Cardiac fibroblast (primary cell): Measurements from ENCODE around the gene NMNAT1.
"Not testable (repeated sequence)": the region's sequence is repeated elsewhere in the genome, so short reads cannot be mapped to it uniquely, and the experiment has no call there.

Experiments
- DNase-seq, 2 donors: peaks; one replicate each; pipeline versions ENCODE4 v3.0.0 to v3.0.0-alpha.2; 2010; ENCODE audit warnings: low read depth in 2 of 2
- H3K4me3 ChIP-seq, 2 donors: replicated peaks in 1 of 2; 1 replicate in 1 of 2; 2 replicates in 1 of 2; pipeline ENCODE4 v1.5.1; 2011; ENCODE audit warnings: low read depth in 2 of 2, low read length in 2 of 2, mild to moderate bottlenecking in 2 of 2, moderate library complexity in 1 of 2
- TF ChIP-seq, protein P1 (sequence below): IDR thresholded peaks from one replicate; pipeline ENCODE4 v1.5.1; 2011; ENCODE audit warnings: low read depth, mild to moderate bottlenecking, low read length, inconsistent platforms

Gene NMNAT1

DNA sequence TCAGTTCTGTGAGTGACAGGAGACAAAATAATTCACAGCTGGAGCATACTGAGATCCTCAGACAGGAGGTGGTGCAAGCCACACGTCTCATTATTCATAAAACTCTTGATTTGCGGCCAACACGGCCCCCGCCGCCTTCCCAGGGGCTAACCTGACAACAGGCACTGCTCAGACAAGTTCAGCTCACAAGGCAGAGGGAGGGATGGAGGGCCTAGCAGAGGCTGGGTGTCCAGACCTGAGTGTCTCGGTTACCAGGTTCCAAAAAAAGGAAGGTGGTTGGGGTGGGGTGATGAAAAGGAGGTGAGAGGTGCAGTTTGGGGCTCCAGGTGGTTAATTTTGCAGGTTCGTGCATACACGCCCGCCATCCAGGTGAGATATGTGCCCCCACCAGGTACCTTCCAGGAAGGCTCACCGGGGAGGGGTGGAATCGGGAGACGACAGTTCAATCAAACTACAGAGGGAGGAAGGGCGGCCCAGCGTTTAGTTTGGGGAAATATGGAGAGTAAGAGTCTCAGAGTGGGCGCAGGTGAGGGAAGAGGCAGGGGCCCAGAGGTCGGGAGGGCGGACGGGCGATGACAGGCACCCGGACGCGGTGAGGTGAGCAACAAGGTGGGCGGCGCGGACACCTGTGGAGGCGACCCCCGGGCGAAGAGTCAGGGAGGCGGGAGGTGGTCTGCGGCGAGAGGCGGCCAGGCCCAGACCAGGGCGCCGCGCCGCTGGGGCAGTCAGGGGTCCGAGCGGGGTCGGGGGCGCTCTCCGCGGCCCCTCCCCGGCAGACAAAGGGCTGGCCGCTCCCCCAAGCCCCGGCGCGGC lies 33.8 kb upstream of the NMNAT1 start:
- TF ChIP-seq, protein P1, sequence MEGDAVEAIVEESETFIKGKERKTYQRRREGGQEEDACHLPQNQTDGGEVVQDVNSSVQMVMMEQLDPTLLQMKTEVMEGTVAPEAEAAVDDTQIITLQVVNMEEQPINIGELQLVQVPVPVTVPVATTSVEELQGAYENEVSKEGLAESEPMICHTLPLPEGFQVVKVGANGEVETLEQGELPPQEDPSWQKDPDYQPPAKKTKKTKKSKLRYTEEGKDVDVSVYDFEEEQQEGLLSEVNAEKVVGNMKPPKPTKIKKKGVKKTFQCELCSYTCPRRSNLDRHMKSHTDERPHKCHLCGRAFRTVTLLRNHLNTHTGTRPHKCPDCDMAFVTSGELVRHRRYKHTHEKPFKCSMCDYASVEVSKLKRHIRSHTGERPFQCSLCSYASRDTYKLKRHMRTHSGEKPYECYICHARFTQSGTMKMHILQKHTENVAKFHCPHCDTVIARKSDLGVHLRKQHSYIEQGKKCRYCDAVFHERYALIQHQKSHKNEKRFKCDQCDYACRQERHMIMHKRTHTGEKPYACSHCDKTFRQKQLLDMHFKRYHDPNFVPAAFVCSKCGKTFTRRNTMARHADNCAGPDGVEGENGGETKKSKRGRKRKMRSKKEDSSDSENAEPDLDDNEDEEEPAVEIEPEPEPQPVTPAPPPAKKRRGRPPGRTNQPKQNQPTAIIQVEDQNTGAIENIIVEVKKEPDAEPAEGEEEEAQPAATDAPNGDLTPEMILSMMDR = no peak
- DNase-seq = peak in 1 of 2 donors; percentile 22
- H3K4me3 ChIP-seq = peak overlapping the region; percentile 66 to 88

DNA sequence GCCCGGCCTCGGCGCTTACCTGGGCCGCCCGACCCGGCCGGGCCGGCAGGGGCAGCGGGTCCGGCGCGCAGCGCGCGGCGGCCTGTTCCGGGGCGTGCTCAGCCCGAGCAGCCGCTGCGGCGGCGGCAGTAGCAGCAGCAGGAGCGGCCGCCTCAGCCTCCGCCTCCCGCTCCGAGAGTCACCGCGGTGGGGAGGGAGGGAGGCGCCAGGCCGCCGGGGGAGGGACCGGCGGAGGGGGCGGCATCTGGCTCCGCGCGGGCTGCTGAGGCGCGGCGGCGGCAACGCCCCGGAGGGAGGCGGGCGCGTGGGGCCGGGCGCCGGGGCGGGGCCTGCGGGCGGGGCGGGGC lies 33.2 kb upstream of the NMNAT1 start, which contains the start of gene CTNNBIP1:
CTNNBIP1 (minus strand) TSS at position 194 of the 347 bp plus-strand sequence. CDS start 38,205 bp downstream, outside the sequence.
- TF ChIP-seq, protein P1 = no peak
- peak within 1 kb of the TSS; percentile 66 to 88 for H3K4me3 ChIP-seq
- no peak for DNase-seq

DNA sequence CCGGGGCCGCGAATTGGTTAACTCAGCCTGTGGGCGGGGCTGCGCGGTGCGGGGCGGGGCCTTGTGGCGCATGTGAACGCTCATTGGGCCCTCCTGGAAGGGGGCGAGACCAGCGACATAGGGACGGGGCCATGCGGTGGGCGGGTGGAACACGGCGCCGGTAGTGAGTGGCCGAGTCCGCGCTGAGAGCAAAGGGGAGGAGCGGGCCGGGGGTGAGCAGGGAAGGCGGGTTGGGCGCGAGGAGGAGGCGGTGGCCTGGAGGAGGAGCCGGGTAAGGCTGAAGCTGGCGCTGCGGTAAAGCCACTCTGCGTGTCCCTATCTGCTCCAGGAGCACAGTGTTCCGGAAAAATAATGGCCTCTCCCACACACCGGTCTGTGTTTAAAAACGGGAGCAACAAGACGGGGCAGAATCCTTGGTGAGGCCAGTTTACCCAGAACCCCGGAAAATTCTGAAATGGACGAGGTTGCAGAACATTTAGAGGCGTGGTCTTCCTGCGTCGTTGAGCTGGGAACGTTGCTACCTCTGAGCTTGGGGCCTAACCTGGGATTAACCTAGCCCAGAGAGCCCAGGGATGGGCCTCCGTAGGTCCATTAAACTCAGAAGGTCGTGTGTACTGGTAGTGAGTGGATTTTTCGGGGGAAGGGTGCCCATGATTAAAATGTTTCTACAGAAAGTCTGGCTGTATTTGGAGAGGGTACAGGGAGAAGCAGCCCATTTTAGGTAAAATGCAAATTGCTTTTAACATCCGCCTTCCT lies 32.7 kb upstream of the NMNAT1 start:
- peak overlapping the region; percentile 55 to 66 for H3K4me3 ChIP-seq
- TF ChIP-seq, protein P1 = no peak
- peak; percentile 99 for DNase-seq

DNA sequence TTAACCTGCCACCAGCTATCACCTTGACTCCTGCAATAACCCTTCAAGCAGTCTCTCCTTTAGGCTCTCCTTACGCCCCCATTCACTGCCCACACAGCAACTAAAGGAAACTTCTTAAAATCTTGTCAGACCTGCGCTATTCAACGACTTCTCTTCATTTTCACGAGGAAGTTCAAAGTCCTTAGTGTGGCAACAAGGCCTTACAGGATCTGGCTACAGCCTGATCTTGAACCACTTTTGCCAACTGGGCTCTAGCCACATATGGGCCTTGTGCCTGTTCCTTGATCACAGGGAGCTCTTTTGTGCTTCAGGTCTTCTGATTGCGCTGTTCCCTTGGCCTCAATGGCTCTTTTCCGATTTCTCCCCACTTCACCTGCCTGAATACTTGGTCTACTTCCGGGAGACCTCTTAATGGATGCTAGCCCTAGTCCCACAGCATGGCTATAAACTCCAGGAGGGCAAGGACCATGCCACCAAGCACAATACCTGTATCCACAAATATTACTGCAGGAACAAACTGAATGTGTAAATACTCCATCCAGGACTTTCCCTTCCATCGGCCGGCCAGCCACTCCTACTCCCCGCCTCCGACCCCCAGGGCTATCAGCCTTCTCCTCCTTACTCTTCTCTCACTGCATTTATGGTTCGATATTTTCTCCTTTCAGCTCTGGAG lies 30.9 kb upstream of the NMNAT1 start:
- TF ChIP-seq, protein P1 = no peak
- H3K4me3 ChIP-seq = no peak overlapping the region
- DNase-seq = no peak

DNA sequence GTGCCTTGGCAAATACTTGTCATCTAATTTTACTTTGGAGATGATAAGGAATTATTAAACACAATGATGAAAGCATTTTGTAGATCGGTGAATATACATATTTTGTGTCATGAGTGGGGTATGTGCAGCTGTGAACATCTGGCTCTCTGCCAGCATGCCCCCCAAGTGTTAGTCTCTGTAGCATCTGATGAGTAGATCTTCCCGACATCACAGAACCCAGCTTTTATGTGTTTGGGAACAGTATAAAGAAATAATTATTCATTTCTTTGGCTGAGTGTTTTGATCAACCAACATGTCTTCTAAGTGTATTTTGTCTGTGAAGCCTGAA lies 28.7 kb upstream of the NMNAT1 start:
- DNase-seq = no peak
- TF ChIP-seq, protein P1 = no peak
- no peak overlapping the region for H3K4me3 ChIP-seq

DNA sequence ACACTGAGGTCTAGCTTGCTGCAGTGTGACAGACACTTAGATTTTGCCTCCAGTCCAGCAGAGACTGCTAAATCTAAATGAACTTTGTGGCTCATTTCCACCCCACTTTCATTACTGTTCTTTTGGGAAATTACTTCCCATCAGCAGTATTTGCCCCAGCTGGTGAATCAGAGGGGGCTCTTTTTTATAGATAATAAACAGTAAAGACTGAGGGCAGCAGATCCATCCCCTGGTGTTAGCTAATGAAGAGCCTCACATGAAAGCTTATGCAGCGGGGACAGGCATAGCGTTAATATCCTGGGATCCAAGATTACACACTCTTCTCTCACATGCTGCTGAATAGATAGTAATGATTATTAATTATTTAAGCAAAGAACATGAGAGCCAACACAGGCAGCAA lies 26.8 kb upstream of the NMNAT1 start:
- TF ChIP-seq, protein P1 = no peak
- H3K4me3 ChIP-seq = no peak overlapping the region
- DNase-seq = no peak

DNA sequence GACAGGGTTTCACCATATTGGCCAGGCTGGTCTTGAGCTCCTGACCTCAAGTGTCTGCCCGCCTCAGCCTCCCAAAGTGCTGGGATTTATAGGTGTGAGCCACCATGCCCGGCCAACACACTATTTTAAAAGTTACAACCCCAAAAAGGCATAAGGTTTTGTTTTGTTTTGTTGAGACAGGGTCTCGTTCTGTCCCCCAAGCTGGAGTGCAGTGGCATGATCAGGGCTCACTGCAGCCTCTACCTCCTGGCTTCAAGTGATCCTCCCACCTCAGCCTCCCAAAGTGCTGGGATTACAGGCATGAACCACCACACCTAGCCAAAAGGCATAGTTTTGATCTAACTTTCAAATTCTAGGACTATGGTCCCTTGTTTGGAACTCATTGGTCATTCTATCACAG lies 25.8 kb upstream of the NMNAT1 start:
- not testable (repeated sequence) for H3K4me3 ChIP-seq, DNase-seq
